ENCODE results near the gene LSM5. TPM values are rescaled to one million over a fixed set of nuclear protein-coding genes. Genes with fewer than 3 reads are reported as not detected.
"Not testable (repeated sequence)": the region's sequence is repeated elsewhere in the genome, so short reads cannot be mapped to it uniquely, and the experiment has no call there.

The LSM5 gene
- total and polyA plus RNA-seq, 9 donors: 18.4 to 59.8 (median 37.1) TPM

GRCh38 chr7:32507414-32507813 lies 17.2 kb upstream of the LSM5 start:
- H3K27me3 ChIP-seq: no peaks in the 10 kb centered on the region
- no peaks in the 10 kb centered on the region for H3K36me3 ChIP-seq
- peaks cover 2% of the 10 kb centered on the region for H3K4me1 ChIP-seq (ENCODE audit: insufficient read depth)
- intact Hi-C loops (cut with DNase I): no loop called here
- H3K9me3 ChIP-seq: no peaks in the 10 kb centered on the region
- H3K27ac ChIP-seq: no peak overlapping the region
- no peak for TF ChIP-seq POLR2A (IDR thresholded peaks at IDR 0.05)
- no peak for TF ChIP-seq EP300 (IDR thresholded peaks at IDR 0.05)
- TF ChIP-seq, protein P1, sequence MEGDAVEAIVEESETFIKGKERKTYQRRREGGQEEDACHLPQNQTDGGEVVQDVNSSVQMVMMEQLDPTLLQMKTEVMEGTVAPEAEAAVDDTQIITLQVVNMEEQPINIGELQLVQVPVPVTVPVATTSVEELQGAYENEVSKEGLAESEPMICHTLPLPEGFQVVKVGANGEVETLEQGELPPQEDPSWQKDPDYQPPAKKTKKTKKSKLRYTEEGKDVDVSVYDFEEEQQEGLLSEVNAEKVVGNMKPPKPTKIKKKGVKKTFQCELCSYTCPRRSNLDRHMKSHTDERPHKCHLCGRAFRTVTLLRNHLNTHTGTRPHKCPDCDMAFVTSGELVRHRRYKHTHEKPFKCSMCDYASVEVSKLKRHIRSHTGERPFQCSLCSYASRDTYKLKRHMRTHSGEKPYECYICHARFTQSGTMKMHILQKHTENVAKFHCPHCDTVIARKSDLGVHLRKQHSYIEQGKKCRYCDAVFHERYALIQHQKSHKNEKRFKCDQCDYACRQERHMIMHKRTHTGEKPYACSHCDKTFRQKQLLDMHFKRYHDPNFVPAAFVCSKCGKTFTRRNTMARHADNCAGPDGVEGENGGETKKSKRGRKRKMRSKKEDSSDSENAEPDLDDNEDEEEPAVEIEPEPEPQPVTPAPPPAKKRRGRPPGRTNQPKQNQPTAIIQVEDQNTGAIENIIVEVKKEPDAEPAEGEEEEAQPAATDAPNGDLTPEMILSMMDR (IDR thresholded peaks at IDR 0.05): no peak
- no peak for DNase-seq
- no peak overlapping the region for H3K4me3 ChIP-seq
- WGBS, 3 donors: 97 to 98% (median 98%) methylated on average over 6 of the region's 6 CpGs

GRCh38 chr7:32506266-32507054 lies 16.3 kb upstream of the LSM5 start:
- Histone ChIP-seq H3K4me3 (no peak overlapping the region), H3K27ac (no peak overlapping the region), H3K36me3 (no peaks in the 10 kb centered on the region), H3K9me3 (no peaks in the 10 kb centered on the region), H3K27me3 (no peaks in the 10 kb centered on the region), H3K4me1 (ENCODE audit: insufficient read depth) (peaks cover 2% of the 10 kb centered on the region)
- WGBS, 3 donors: 93 to 96% (median 94%) methylated on average over 5 of the region's 5 CpGs
- intact Hi-C loops (cut with DNase I): no loop called here
- DNase-seq: no peak
- TF ChIP-seq POLR2A (IDR thresholded peaks at IDR 0.05) (no peak), EP300 (IDR thresholded peaks at IDR 0.05) (no peak)
- TF ChIP-seq, protein P1 (IDR thresholded peaks at IDR 0.05): no peak

DNA sequence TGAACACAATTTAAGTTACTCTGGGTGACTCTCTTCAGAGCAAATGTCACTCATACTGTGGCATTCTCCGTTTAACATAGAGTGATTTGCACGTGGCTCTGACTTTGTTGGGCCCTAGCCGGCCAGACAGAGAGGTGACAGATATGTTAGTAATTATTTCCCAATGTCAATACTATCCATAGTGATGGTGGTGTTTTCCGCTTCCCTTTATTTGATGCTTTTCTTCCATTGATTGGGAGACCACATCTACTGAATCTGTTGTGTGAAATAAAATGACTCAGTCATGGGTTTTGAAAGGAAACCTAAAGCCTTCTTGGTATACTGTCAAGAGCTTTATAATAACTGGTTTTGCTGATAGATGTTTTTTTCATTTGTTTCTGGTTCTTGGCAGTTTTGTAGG lies 12.5 kb upstream of the LSM5 start:
- Histone ChIP-seq H3K9me3 (no peaks in the 10 kb centered on the region), H3K36me3 (no peaks in the 10 kb centered on the region), H3K27me3 (no peaks in the 10 kb centered on the region), H3K4me3 (no peak overlapping the region), H3K4me1 (ENCODE audit: insufficient read depth) (peaks cover 2% of the 10 kb centered on the region), H3K27ac (no peak overlapping the region)
- DNase-seq: no peak
- WGBS, 3 donors: 69 to 83% (median 70%) methylated on average over 4 of the region's 4 CpGs
- no peak for TF ChIP-seq POLR2A (IDR thresholded peaks at IDR 0.05)
- intact Hi-C loops (cut with DNase I): no loop called here

DNA sequence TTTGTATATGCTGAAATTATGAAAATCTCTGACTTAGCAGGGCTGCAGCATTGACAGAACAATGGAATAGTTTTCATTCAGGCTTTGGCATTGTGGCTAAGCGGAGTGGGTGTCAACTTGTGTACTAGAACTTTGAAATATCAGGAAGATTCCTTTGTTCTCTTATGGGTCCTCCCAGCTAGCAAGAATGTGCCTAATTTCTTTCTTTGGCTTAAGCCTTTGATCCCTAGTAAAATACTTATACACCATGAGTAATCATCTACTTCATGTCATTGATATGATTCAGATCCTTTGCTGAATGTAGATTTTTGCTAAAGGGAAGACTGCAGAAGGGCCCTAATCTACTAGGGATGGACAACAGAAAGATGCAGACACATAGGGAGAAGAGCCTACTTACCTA lies 11.3 kb upstream of the LSM5 start:
- WGBS, 3 donors: 81 to 91% (median 90%) methylated on average over 1 of the region's 1 CpG
- Histone ChIP-seq H3K9me3 (no peaks in the 10 kb centered on the region), H3K4me1 (ENCODE audit: insufficient read depth) (peaks cover 2% of the 10 kb centered on the region), H3K27ac (no peak overlapping the region), H3K4me3 (no peak overlapping the region), H3K36me3 (no peaks in the 10 kb centered on the region), H3K27me3 (no peaks in the 10 kb centered on the region)
- intact Hi-C loops (cut with DNase I): no loop called here
- DNase-seq: no peak
- no peak for TF ChIP-seq EP300 (IDR thresholded peaks at IDR 0.05)
- no peak for TF ChIP-seq POLR2A (IDR thresholded peaks at IDR 0.05)
- TF ChIP-seq, protein P1 (IDR thresholded peaks at IDR 0.05): no peak

GRCh38 chr7:32500922-32501341 lies 10.8 kb upstream of the LSM5 start:
- WGBS, 3 donors: 62 to 76% (median 73%) methylated on average over 1 of the region's 1 CpG
- Histone ChIP-seq H3K4me1 (ENCODE audit: insufficient read depth) (peaks cover 2% of the 10 kb centered on the region), H3K27me3 (no peaks in the 10 kb centered on the region), H3K36me3 (no peaks in the 10 kb centered on the region), H3K27ac (no peak overlapping the region), H3K9me3 (no peaks in the 10 kb centered on the region), H3K4me3 (no peak overlapping the region)
- intact Hi-C loops (cut with DNase I): no loop called here
- TF ChIP-seq POLR2A (IDR thresholded peaks at IDR 0.05): no peak
- TF ChIP-seq, protein P1 (IDR thresholded peaks at IDR 0.05): no peak
- no peak for TF ChIP-seq EP300 (IDR thresholded peaks at IDR 0.05)
- no peak for DNase-seq

DNA sequence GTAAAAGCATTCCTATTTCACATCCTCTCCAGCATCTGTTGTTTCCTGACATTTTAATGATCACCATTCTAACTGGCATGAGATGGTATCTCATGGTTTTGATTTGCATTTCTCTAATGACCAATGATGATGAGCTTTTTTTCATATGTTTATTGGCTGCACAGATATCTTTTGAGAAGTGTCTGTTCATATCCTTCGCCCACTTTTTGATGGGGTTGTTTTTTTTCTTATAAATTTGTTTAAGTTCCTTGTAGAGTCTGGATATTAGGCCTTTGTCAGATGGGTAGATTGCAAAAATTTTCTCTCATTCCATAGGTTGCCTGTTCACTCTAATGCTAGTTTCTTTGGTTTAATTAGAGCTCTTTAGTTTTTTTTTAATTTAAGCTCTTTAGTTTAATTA lies 10.0 kb upstream of the LSM5 start:
- intact Hi-C loops (cut with DNase I): not testable (repeated sequence)

GRCh38 chr7:32499755-32500154 lies 9.6 kb upstream of the LSM5 start:
- intact Hi-C loops (cut with DNase I); H3K27ac ChIP-seq; H3K27me3 ChIP-seq; H3K4me1 ChIP-seq (ENCODE audit: insufficient read depth); H3K9me3 ChIP-seq; H3K4me3 ChIP-seq; H3K36me3 ChIP-seq; DNase-seq: not testable (repeated sequence)
- 93 to 99% (median 93%) methylated on average over 2 of the region's 2 CpGs for WGBS, 3 donors

More for the DNA sequence above, 10.0 kb upstream of the LSM5 start:
- H3K9me3 ChIP-seq; H3K27me3 ChIP-seq; H3K4me3 ChIP-seq; H3K4me1 ChIP-seq (ENCODE audit: insufficient read depth); H3K27ac ChIP-seq; DNase-seq; H3K36me3 ChIP-seq: not testable (repeated sequence)
- 96 to 100% (median 98%) methylated on average over 1 of the region's 1 CpG for WGBS, 3 donors

All from ovary (tissue), 9 donors.